ENCODE data around the gene CYP3A5.
"Not testable (repeated sequence)": the region's sequence is repeated elsewhere in the genome, so short reads cannot be mapped to it uniquely, and the experiment has no call there.

The CYP3A5 gene

DNA sequence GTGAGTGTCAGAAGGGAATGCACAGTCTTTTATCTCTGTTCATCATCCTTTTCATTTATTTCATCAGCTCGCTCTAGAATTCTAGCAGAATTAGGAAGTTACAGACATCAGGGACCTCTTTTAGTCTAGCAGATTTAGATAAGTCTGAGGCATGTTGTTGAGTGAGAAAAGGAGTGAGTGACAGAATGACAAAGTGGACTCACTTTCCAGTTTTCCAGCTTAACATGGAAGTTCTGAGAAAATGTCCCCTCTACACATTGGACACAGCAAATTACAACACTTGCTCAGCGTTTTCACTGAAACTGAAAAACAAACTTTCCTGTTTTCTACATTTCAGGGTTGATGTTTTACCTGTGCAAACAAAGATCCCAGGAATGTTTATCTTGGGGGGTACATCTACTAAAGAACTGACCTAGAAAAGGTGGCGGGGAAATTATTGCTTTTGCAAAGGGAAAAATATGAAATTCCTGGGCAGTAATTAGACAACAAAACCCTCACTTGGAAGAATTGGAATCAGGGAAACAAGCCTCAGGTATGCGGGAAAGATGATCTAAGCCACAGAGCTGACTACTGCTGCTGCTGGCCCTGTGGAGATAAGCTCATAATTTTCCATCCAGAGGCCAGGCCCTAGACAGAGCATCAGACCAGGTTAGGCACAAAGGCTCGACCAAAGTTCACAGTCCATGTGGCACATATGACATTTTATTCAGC lies 14.6 kb upstream of the CYP3A5 start:
- Histone ChIP-seq H3K4me1 (ENCODE audit: control insufficient read depth, insufficient read depth, low read depth, low read length) (peaks cover 3% of the 10 kb centered on the region), H3K9ac (ENCODE audit: low read length) (no peak overlapping the region), H2BK15ac (ENCODE audit: low read depth, poor library complexity, severe bottlenecking) (no peak overlapping the region), H3K4me3 (ENCODE audit: insufficient read depth in 1 of 2, low read depth in 1 of 2, low read length in 2 of 2) (no peak overlapping the region), H2AFZ (ENCODE audit: low read depth, low read length) (no peak overlapping the region), H3K9me3 (ENCODE audit: control insufficient read depth, low read length) (no peaks in the 10 kb centered on the region), H3K4ac (ENCODE audit: low read depth in 1 of 2, low read length in 2 of 2) (no peak overlapping the region), H3K27ac (ENCODE audit: low read length, poor library complexity, severe bottlenecking) (no peak overlapping the region), H3K23ac (ENCODE audit: low read length in 2 of 2) (no peak overlapping the region), H3K18ac (ENCODE audit: low read depth in 1 of 2, low read length in 2 of 2) (no peak overlapping the region), H2BK120ac (ENCODE audit: low read depth, low read length) (no peak overlapping the region), H2BK5ac (ENCODE audit: low read depth, low read length, poor library complexity, severe bottlenecking) (no peak overlapping the region), H3K4me2 (ENCODE audit: low read length, poor library complexity, severe bottlenecking) (no peak overlapping the region), H2BK12ac (ENCODE audit: low read length in 2 of 2) (no peak overlapping the region), H3K14ac (ENCODE audit: low read length in 2 of 2) (no peak overlapping the region), H2AK5ac (ENCODE audit: low read length, severe bottlenecking) (no peak overlapping the region), H3K79me1 (replicated peaks; ENCODE audit: low read length, poor library complexity, severe bottlenecking) (no peaks in the 10 kb centered on the region), H3K27me3 (ENCODE audit: control insufficient read depth in 1 of 2, insufficient read depth in 1 of 2, low read length in 2 of 2) (no peaks in the 10 kb centered on the region), H3K36me3 (ENCODE audit: control insufficient read depth in 1 of 2, insufficient read depth in 2 of 2, low read depth in 1 of 2, low read length in 2 of 2) (no peaks in the 10 kb centered on the region), H4K8ac (ENCODE audit: low read length) (no peak overlapping the region), H4K91ac (ENCODE audit: low read length) (no peak overlapping the region)
- DNase-seq, result no peak
- 93% methylated on average over 3 of the region's 5 CpGs for WGBS

DNA sequence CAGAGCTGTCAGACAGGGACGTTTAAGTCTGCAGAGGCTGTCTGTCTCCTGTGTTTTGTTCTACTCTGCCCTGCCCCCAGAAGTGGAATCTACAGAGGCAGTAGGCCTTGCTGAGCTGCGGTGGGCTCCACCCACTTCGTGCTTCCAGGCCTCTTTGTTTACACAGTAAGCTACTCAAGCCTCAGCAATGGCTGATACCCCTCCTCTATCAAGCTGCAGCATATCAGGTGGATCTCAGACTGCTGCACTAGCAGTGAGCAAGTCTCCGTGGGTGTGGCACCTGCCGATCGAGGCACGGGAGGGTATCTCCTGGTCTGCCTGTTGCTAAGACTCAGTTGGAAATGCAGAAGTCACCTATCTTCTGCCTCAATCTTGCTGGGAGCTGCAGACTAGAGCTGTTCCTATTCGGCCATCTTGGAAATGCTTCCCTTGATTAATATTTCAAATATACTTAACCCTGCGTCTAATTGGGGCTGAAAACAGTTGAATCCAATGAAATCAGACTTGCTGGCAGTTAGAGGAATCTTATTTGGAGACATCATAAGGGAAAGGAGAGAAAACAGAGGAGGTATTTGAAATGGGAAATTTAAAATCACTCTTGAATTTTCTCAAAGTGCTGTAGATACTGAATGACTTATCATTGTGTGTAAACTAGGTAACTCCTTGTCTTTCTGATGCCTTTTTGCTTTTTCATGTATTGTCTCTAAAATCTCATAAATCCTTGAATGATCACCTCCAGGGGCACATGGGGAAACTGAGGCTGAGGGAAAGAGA lies 13.8 kb upstream of the CYP3A5 start:
- Histone ChIP-seq H3K4me1 (ENCODE audit: control insufficient read depth, insufficient read depth, low read depth, low read length) (peaks cover 3% of the 10 kb centered on the region), H3K4me3 (ENCODE audit: insufficient read depth in 1 of 2, low read depth in 1 of 2, low read length in 2 of 2) (no peak overlapping the region), H3K23ac (ENCODE audit: low read length in 2 of 2) (no peak overlapping the region), H3K79me1 (replicated peaks; ENCODE audit: low read length, poor library complexity, severe bottlenecking) (no peaks in the 10 kb centered on the region), H3K27ac (ENCODE audit: low read length, poor library complexity, severe bottlenecking) (no peak overlapping the region), H3K27me3 (ENCODE audit: control insufficient read depth in 1 of 2, insufficient read depth in 1 of 2, low read length in 2 of 2) (no peaks in the 10 kb centered on the region), H2BK120ac (ENCODE audit: low read depth, low read length) (no peak overlapping the region), H2BK12ac (ENCODE audit: low read length in 2 of 2) (no peak overlapping the region), H3K14ac (ENCODE audit: low read length in 2 of 2) (peak overlapping the region in 1 of 2 experiments; percentile 91), H3K4me2 (ENCODE audit: low read length, poor library complexity, severe bottlenecking) (no peak overlapping the region), H2BK15ac (ENCODE audit: low read depth, poor library complexity, severe bottlenecking) (no peak overlapping the region), H2BK5ac (ENCODE audit: low read depth, low read length, poor library complexity, severe bottlenecking) (no peak overlapping the region), H3K9ac (ENCODE audit: low read length) (no peak overlapping the region), H3K9me3 (ENCODE audit: control insufficient read depth, low read length) (no peaks in the 10 kb centered on the region), H4K91ac (ENCODE audit: low read length) (no peak overlapping the region), H3K36me3 (ENCODE audit: control insufficient read depth in 1 of 2, insufficient read depth in 2 of 2, low read depth in 1 of 2, low read length in 2 of 2) (no peaks in the 10 kb centered on the region), H2AFZ (ENCODE audit: low read depth, low read length) (no peak overlapping the region), H4K8ac (ENCODE audit: low read length) (no peak overlapping the region), H3K18ac (ENCODE audit: low read depth in 1 of 2, low read length in 2 of 2) (no peak overlapping the region), H2AK5ac (ENCODE audit: low read length, severe bottlenecking) (no peak overlapping the region), H3K4ac (ENCODE audit: low read depth in 1 of 2, low read length in 2 of 2) (no peak overlapping the region)
- peak; percentile 21 for DNase-seq
- WGBS, result 46% methylated on average over 8 of the region's 9 CpGs

DNA sequence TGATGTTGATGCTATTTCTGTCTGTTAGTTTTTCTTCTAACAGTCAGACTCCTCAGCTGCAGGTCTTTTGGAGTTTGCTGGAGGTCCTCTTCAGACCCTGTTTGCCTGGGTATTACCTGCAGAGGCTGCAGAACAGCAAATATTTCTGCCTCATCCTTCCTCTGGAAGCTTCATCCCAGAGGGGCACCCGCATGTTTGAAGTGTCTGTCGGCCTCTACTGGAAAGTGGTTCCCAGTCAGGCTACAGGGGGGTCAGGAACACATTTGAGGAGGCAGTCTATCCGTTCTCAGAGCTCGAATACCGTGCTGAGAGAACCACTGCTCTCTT lies 13.3 kb upstream of the CYP3A5 start:
- no peak overlapping the region for H2BK120ac ChIP-seq (ENCODE audit: low read depth, low read length)
- H2AFZ ChIP-seq (ENCODE audit: low read depth, low read length), result no peak overlapping the region
- peaks cover 3% of the 10 kb centered on the region for H3K4me1 ChIP-seq (ENCODE audit: control insufficient read depth, insufficient read depth, low read depth, low read length)
- H3K9ac ChIP-seq (ENCODE audit: low read length), result no peak overlapping the region
- H2BK5ac ChIP-seq (ENCODE audit: low read depth, low read length, poor library complexity, severe bottlenecking), result no peak overlapping the region
- H3K79me1 ChIP-seq (replicated peaks; ENCODE audit: low read length, poor library complexity, severe bottlenecking), result no peaks in the 10 kb centered on the region
- no peak overlapping the region for H4K91ac ChIP-seq (ENCODE audit: low read length)
- no peak overlapping the region for H2AK5ac ChIP-seq (ENCODE audit: low read length, severe bottlenecking)
- H3K4ac ChIP-seq (ENCODE audit: low read depth in 1 of 2, low read length in 2 of 2), result no peak overlapping the region
- no peak overlapping the region for H3K27ac ChIP-seq (ENCODE audit: low read length, poor library complexity, severe bottlenecking)
- DNase-seq, result no peak
- H3K14ac ChIP-seq (ENCODE audit: low read length in 2 of 2), result no peak overlapping the region
- no peaks in the 10 kb centered on the region for H3K9me3 ChIP-seq (ENCODE audit: control insufficient read depth, low read length)
- no peak overlapping the region for H4K8ac ChIP-seq (ENCODE audit: low read length)
- no peak overlapping the region for H3K23ac ChIP-seq (ENCODE audit: low read length in 2 of 2)
- no peak overlapping the region for H3K4me2 ChIP-seq (ENCODE audit: low read length, poor library complexity, severe bottlenecking)
- no peaks in the 10 kb centered on the region for H3K36me3 ChIP-seq (ENCODE audit: control insufficient read depth in 1 of 2, insufficient read depth in 2 of 2, low read depth in 1 of 2, low read length in 2 of 2)
- no peak overlapping the region for H3K18ac ChIP-seq (ENCODE audit: low read depth in 1 of 2, low read length in 2 of 2)
- H2BK15ac ChIP-seq (ENCODE audit: low read depth, poor library complexity, severe bottlenecking), result no peak overlapping the region
- WGBS, result 54% methylated on average over 5 of the region's 5 CpGs
- H3K4me3 ChIP-seq (ENCODE audit: insufficient read depth in 1 of 2, low read depth in 1 of 2, low read length in 2 of 2), result no peak overlapping the region
- no peak overlapping the region for H2BK12ac ChIP-seq (ENCODE audit: low read length in 2 of 2)
- H3K27me3 ChIP-seq (ENCODE audit: control insufficient read depth in 1 of 2, insufficient read depth in 1 of 2, low read length in 2 of 2), result no peaks in the 10 kb centered on the region

DNA sequence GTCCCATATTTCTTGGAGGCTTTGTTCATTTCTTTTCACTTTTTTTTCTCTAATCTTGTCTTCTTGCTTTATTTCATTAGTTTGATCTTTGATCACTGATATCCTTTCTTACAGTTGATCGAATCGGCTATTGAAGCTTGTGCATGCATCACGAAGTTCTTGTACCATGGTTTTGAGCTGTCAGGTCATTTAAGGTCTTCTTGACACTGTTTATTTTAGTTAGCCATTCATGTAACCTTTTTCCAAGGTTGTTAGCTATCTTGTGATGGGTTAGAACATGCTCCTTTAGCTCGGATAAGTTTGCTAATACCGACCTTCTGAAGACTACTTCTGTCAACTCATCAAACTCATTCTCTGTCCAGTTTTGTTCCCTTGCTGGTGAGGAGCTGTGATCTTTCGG lies 12.8 kb upstream of the CYP3A5 start:
- not testable (repeated sequence) for H2BK12ac ChIP-seq (ENCODE audit: low read length in 2 of 2); H2AFZ ChIP-seq (ENCODE audit: low read depth, low read length); H3K27me3 ChIP-seq (ENCODE audit: control insufficient read depth in 1 of 2, insufficient read depth in 1 of 2, low read length in 2 of 2); H3K18ac ChIP-seq (ENCODE audit: low read depth in 1 of 2, low read length in 2 of 2); H3K9ac ChIP-seq (ENCODE audit: low read length); H3K4me1 ChIP-seq (ENCODE audit: control insufficient read depth, insufficient read depth, low read depth, low read length); H3K23ac ChIP-seq (ENCODE audit: low read length in 2 of 2); H3K4ac ChIP-seq (ENCODE audit: low read depth in 1 of 2, low read length in 2 of 2); H2BK15ac ChIP-seq (ENCODE audit: low read depth, poor library complexity, severe bottlenecking); H3K4me3 ChIP-seq (ENCODE audit: insufficient read depth in 1 of 2, low read depth in 1 of 2, low read length in 2 of 2); H3K27ac ChIP-seq (ENCODE audit: low read length, poor library complexity, severe bottlenecking); H2BK5ac ChIP-seq (ENCODE audit: low read depth, low read length, poor library complexity, severe bottlenecking); H3K79me1 ChIP-seq (replicated peaks; ENCODE audit: low read length, poor library complexity, severe bottlenecking); DNase-seq; H3K36me3 ChIP-seq (ENCODE audit: control insufficient read depth in 1 of 2, insufficient read depth in 2 of 2, low read depth in 1 of 2, low read length in 2 of 2); H3K9me3 ChIP-seq (ENCODE audit: control insufficient read depth, low read length); H2AK5ac ChIP-seq (ENCODE audit: low read length, severe bottlenecking); H4K8ac ChIP-seq (ENCODE audit: low read length); H2BK120ac ChIP-seq (ENCODE audit: low read depth, low read length); H3K14ac ChIP-seq (ENCODE audit: low read length in 2 of 2); H4K91ac ChIP-seq (ENCODE audit: low read length); H3K4me2 ChIP-seq (ENCODE audit: low read length, poor library complexity, severe bottlenecking)
- 84% methylated on average over 5 of the region's 6 CpGs for WGBS

Measured in mesenchymal stem cell (in vitro differentiated cells and primary cell).